Adrenal gland (tissue), 12 donors: ENCODE results near the gene STIM1. TPM values are rescaled to one million over a fixed set of nuclear protein-coding genes. Genes with fewer than 3 reads are reported as not detected.

Experiments
- DNase-seq, 7 donors: peaks; one replicate each; pipeline ENCODE4 v3.0.0-alpha.2; 2019 to 2020
- H3K27ac ChIP-seq, 5 donors: fragments of 200-600 bp; sonication (generic) in 4 of 5; 1 replicate in 3 of 5; 2 replicates in 2 of 5; pipeline versions ENCODE4 v1.5.1 to v1.8.0; 2016 to 2020; ENCODE audit warnings: mild to moderate bottlenecking in 1 of 5
- H3K27me3 ChIP-seq: fragments of 200-600 bp; 2 replicates; pipeline ENCODE4 v1.8.0; 2021
- H3K36me3 ChIP-seq, 2 donors: fragments of 200-600 bp; replicated peaks in 1 of 2; 1 replicate in 1 of 2; 2 replicates in 1 of 2; pipeline versions ENCODE4 v1.5.1 to v1.8.0; 2018 to 2022
- H3K4me1 ChIP-seq, 2 donors: fragments of 200-600 bp; replicated peaks in 1 of 2; 1 replicate in 1 of 2; 2 replicates in 1 of 2; pipeline versions ENCODE4 v1.5.1 to v1.8.0; 2018 to 2021
- H3K4me3 ChIP-seq, 4 donors: fragments of 200-600 bp; sonication (generic) in 3 of 4; one replicate each; pipeline ENCODE4 v1.5.1; 2016 to 2018
- H3K9me3 ChIP-seq, 3 donors: fragments of 200-600 bp; sonication (generic) in 1 of 3; replicated peaks in 1 of 3; 1 replicate in 2 of 3; 2 replicates in 1 of 3; pipeline versions ENCODE4 v1.5.1 to v1.8.0; 2016 to 2021
- CTCF ChIP-seq, 6 experiments: fragments of 450-650 bp in 4 of 6; fragments of 200-600 bp in 2 of 6; sonication (generic) in 1 of 6; IDR thresholded peaks; 1 replicate in 5 of 6; 2 replicates in 1 of 6; pipeline versions ENCODE4 v1.5.1 to v1.8.0; 2016 to 2021; ENCODE audit warnings: antibody characterized with exemption in 6 of 6, mild to moderate bottlenecking in 2 of 6, moderate library complexity in 1 of 6
- POLR2A ChIP-seq, 2 donors: fragments of 450-650 bp; IDR thresholded peaks; one replicate each; pipeline ENCODE4 v1.6.1; 2017; ENCODE audit warnings: antibody characterized with exemption in 2 of 2, mild to moderate bottlenecking in 2 of 2, moderate library complexity in 1 of 2
- WGBS, 4 donors: extraction: QIAGEN DNeasy Blood & Tissue Kit in 2 of 4; methylation state at CpG; one replicate each; pipeline versions ENCODE4 v1.1.5 to v1.1.7; 2013 to 2017; 5-methylcytosine and 5-hydroxymethylcytosine counted together
- intact Hi-C, 2 donors: fragments of 100-400 bp; cut with DNase I; formaldehyde crosslinking; loops; one replicate each; pipeline versions ENCODE4 v1.14.1 to v1.15.0; 2022 to 2023
- polyA plus RNA-seq, 3 donors: library from polyadenylated mRNA; stranded (reverse); fragments of 200-250 nt in 2 of 3; fragments of 350-450 nt in 1 of 3; fragmentation: Illumina TruSeq in 1 of 3; extraction: RNeasy Lipid Tissue Mini Kit (QIAGEN cat#74804) in 1 of 3; gene quantifications; one replicate each; pipeline ENCODE4 v1.2.3, GENCODE V29; 2013 to 2014
- total RNA-seq, 9 donors: library from RNA; depleted of rRNA in 4 of 9; stranded (reverse); fragments of >200 nt in 4 of 9; fragments of 120-200 nt in 1 of 9; fragmentation: NEBNext Ultra II Directional in 1 of 9; extraction: Animal tissue kit (Norgen Biotek cat#: 25700) in 1 of 9; gene quantifications; one replicate each; pipeline versions ENCODE4 v1.1.0 to v1.2.4, GENCODE V29; 2013 to 2023
- donor health status: healthy with polysubstance abuse.
- donor health status: Bipolar disorder and iron deficiency.
- donor health status: DM: yes; HTN: yes; CAD: no.
- donor health status: DM: no; HTN: no; CAD: no.
- donor health status: DM: no; HTN: no; CAD: no.
- donor health status: DM: yes; HTN: yes; CAD: no.

STIM1 gene
- total and polyA plus RNA-seq, 12 donors, result 7.8 to 44.1 (median 32.5) TPM

GRCh38 chr11:3927129-3927796, 71.8 kb downstream of the STIM1 start:
- Histone ChIP-seq H3K36me3 (no peaks in the 10 kb centered on the region), H3K4me3 (no peak overlapping the region), H3K27ac (no peak overlapping the region), H3K4me1 (peaks cover 5 to 11% of the 10 kb centered on the region in 2 donors), H3K27me3 (no peaks in the 10 kb centered on the region), H3K9me3 (no peaks in the 10 kb centered on the region)
- intact Hi-C loops, result no loop called here
- no peak for DNase-seq
- 77 to 84% (median 80%) methylated on average over 6 of the region's 6 CpGs for WGBS, 4 donors
- no peak for TF ChIP-seq POLR2A (IDR thresholded peaks at IDR 0.05)
- TF ChIP-seq CTCF (IDR thresholded peaks at IDR 0.05), result no peak

DNA sequence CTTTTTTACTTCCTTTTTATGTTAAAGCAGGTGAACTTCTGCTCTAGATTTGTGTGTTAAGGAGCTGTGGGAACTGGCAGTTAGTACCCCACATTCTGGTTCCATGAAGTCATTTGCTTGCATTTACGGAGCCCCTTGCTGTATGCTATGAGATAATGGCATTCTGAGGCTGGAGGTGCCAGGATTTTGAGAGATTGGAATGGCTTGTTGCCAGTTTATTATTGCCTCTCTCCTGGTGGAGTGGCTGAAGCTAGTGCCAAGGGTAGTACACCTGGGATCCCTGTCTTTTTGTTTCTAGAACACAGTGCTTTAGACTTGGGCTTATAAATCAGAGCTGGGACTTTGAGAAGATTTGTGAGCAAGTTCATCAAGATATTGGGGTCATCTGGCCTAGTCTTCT, 73.8 kb downstream of the STIM1 start:
- no peaks in the 10 kb centered on the region for H3K27me3 ChIP-seq
- intact Hi-C loops, result no loop called here
- DNase-seq, result no peak
- no peak overlapping the region for H3K27ac ChIP-seq
- no peak for TF ChIP-seq POLR2A (IDR thresholded peaks at IDR 0.05)
- TF ChIP-seq CTCF (IDR thresholded peaks at IDR 0.05), result no peak
- H3K36me3 ChIP-seq, result no peaks in the 10 kb centered on the region
- no peak overlapping the region for H3K4me3 ChIP-seq
- no peaks in the 10 kb centered on the region for H3K9me3 ChIP-seq
- 82 to 100% (median 86%) methylated on average over 1 of the region's 1 CpG for WGBS, 4 donors
- peaks cover 5 to 11% of the 10 kb centered on the region in 2 donors for H3K4me1 ChIP-seq

DNA sequence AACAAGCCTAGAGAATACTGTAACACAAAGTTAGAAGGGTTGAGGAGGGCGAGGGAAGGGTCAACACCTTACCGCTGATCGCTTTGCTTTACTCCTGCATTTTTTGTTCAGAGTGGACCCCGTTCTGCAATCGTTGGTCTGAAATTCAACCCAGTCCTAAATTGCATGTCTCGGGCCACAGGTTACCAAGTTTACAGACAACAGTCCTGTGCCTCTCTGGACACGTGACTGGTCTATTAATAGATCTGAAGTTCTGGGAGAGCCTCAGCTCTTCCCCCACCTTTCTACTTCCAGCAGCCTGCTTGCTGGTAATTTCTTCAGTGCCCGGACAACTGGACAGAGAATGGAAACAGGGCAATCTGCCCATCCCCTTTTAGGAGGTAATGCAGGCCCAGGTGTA, 74.2 kb downstream of the STIM1 start:
- Histone ChIP-seq H3K9me3 (no peaks in the 10 kb centered on the region), H3K27me3 (no peaks in the 10 kb centered on the region), H3K27ac (no peak overlapping the region), H3K4me1 (peaks cover 5 to 15% of the 10 kb centered on the region in 2 donors), H3K4me3 (no peak overlapping the region), H3K36me3 (no peaks in the 10 kb centered on the region)
- 54 to 71% (median 69%) methylated on average over 8 of the region's 8 CpGs for WGBS, 4 donors
- no peak for TF ChIP-seq CTCF (IDR thresholded peaks at IDR 0.05)
- TF ChIP-seq POLR2A (IDR thresholded peaks at IDR 0.05), result no peak
- DNase-seq, result peak in 6 of 7 donors; percentile 17 to 55 (median 27)
- intact Hi-C loops, result no loop called here

GRCh38 chr11:3932698-3933097, 77.2 kb downstream of the STIM1 start:
- Histone ChIP-seq H3K36me3 (no peaks in the 10 kb centered on the region), H3K27ac (no peak overlapping the region), H3K4me1 (peaks cover 5 to 22% of the 10 kb centered on the region in 2 donors), H3K9me3 (no peaks in the 10 kb centered on the region), H3K4me3 (no peak overlapping the region), H3K27me3 (no peaks in the 10 kb centered on the region)
- intact Hi-C loops, result no loop called here
- 94 to 100% (median 97%) methylated on average over 2 of the region's 2 CpGs for WGBS, 4 donors
- no peak for TF ChIP-seq POLR2A (IDR thresholded peaks at IDR 0.05)
- TF ChIP-seq CTCF (IDR thresholded peaks at IDR 0.05), result no peak
- DNase-seq, result no peak
